ENCODE measurements around the gene HPS4.
"Not testable (repeated sequence)": the region's sequence is repeated elsewhere in the genome, so short reads cannot be mapped to it uniquely, and the experiment has no call there.

Gene HPS4

DNA sequence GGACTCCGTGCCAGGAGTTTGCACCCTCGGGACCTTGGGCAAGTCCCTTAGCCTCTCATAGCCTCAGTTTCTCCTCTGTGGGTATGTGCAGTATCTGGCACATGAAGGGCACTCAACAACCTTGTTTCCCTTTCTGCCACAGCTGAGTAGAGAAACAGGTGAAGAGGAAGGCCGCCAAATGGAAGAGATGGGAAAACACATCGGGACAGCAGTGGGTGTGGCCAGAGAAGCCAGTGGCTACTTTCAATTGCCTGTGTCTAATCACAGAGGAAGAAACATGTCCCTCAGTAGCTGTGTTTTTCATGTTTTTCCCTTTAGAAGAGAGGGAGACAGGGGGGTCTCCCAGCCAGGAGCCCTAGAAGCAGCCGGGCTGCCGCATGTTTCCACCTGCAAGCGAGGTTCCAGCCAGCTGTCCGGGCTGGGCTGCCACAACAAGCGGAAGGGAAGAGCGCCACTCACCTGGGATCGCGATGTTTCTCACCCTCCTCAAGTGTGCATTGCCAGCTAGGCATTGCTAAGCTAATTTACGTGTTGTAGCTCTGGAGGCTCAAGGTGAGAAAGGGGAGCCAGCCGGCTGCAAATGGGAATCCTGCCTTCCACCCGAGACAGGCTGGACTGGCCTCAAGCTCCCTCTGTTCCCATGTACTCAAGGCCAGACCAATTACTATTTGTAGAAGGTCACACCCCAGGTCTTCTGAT, 37.9 kb downstream of the HPS4 start:
- no peak overlapping the region for H3K4me3 ChIP-seq (ENCODE audit: low read depth, low read length)
- TF ChIP-seq CTCF (IDR thresholded peaks at IDR 0.05; ENCODE audit: control insufficient read depth, extremely low read depth, insufficient read depth) = no peak
- no peak for DNase-seq (ENCODE audit: low read depth)

- DNase-seq (ENCODE audit: low read depth) = no peak
Measured at GRCh38 chr22:26444777-26445176, 38.8 kb downstream of the HPS4 start.

GRCh38 chr22:26443901-26444690, 39.5 kb downstream of the HPS4 start:
- TF ChIP-seq CTCF (IDR thresholded peaks at IDR 0.05; ENCODE audit: control insufficient read depth, extremely low read depth, insufficient read depth) = no peak
- DNase-seq (ENCODE audit: low read depth) = no peak
- no peak overlapping the region for H3K4me3 ChIP-seq (ENCODE audit: low read depth, low read length)

More at GRCh38 chr22:26444777-26445176, 38.8 kb downstream of the HPS4 start:
- no peak for TF ChIP-seq CTCF (IDR thresholded peaks at IDR 0.05; ENCODE audit: control insufficient read depth, extremely low read depth, insufficient read depth)
- H3K4me3 ChIP-seq (ENCODE audit: low read depth, low read length) = no peak overlapping the region

- H3K4me3 ChIP-seq (ENCODE audit: low read depth, low read length) = no peak overlapping the region
- no peak for TF ChIP-seq CTCF (IDR thresholded peaks at IDR 0.05; ENCODE audit: control insufficient read depth, extremely low read depth, insufficient read depth)
- no peak for DNase-seq (ENCODE audit: low read depth)
Measured at GRCh38 chr22:26442086-26442756, 41.4 kb downstream of the HPS4 start.

DNA sequence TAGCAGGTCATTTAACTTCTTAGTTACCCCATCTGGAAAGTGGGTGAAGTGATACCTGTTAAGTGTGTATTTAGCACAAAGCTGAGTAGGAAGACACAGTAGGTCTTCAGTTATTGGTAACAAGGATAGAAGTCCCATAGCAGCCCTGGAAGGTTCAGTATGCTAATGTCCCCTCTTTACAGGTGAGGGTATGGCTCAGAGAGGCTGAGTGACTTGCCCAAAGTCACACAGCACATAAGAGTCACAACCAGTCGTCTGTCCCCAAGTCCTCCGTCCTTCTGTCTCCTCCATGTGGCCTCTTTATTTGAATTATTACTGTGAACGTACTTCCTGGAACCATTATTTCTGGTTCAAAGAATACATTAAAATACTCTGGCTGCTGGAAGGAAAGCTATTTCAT, 44.0 kb downstream of the HPS4 start:
- DNase-seq (ENCODE audit: low read depth) = no peak
- no peak for TF ChIP-seq CTCF (IDR thresholded peaks at IDR 0.05; ENCODE audit: control insufficient read depth, extremely low read depth, insufficient read depth)
- H3K4me3 ChIP-seq (ENCODE audit: low read depth, low read length) = no peak overlapping the region

DNA sequence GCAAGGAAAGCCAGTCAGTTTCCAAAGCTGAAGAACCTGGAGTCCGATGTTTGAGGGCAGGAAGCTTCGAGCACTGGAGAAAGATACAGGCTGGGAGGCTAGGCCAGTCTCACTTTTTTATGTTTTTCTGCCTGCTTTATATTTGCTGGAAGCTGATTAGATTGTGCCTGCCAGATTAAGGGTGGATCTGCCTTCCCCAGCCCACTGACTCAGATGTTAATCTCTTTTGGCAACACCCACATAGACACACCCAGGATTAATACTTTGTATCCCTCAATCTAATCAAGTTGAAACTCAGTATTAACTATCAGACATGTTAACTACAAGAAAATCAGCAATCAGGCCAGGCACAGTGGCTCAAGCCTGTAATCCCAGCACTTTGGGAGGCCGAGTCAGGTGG, 44.8 kb downstream of the HPS4 start:
- not testable (repeated sequence) for H3K4me3 ChIP-seq (ENCODE audit: low read depth, low read length); DNase-seq (ENCODE audit: low read depth)

- no peak for TF ChIP-seq CTCF (IDR thresholded peaks at IDR 0.05; ENCODE audit: control insufficient read depth, extremely low read depth, insufficient read depth)
- no peak for DNase-seq (ENCODE audit: low read depth)
- H3K4me3 ChIP-seq (ENCODE audit: low read depth, low read length) = no peak overlapping the region
Measured at GRCh38 chr22:26437694-26438392, 45.7 kb downstream of the HPS4 start.

Measured in LNCaP clone FGC (cell line).